ENCODE measurements around the gene SLC34A1.
"Not testable (repeated sequence)": the region's sequence is repeated elsewhere in the genome, so short reads cannot be mapped to it uniquely, and the experiment has no call there.

The SLC34A1 gene, protein sequence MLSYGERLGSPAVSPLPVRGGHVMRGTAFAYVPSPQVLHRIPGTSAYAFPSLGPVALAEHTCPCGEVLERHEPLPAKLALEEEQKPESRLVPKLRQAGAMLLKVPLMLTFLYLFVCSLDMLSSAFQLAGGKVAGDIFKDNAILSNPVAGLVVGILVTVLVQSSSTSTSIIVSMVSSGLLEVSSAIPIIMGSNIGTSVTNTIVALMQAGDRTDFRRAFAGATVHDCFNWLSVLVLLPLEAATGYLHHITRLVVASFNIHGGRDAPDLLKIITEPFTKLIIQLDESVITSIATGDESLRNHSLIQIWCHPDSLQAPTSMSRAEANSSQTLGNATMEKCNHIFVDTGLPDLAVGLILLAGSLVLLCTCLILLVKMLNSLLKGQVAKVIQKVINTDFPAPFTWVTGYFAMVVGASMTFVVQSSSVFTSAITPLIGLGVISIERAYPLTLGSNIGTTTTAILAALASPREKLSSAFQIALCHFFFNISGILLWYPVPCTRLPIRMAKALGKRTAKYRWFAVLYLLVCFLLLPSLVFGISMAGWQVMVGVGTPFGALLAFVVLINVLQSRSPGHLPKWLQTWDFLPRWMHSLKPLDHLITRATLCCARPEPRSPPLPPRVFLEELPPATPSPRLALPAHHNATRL

DNA sequence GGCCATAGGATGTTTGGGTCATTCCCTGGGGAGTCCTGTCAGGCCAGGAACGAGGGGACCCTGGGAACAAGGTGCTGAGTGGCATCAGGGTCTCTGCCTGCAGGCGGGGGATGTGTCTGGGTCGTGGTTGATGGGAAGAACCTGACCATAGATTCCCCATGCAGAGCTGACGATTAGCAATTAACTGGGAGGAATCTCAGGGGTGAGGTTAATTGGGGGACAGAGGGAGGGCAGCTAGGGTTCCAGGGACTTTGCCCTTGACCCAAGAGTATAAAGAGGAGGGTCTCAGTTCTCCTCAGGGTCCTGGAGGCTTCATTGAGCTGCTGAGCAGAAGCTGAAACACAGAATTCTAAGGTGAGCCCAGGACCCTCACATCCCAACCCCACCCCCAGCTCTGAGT is at the start of gene SLC34A1:
SLC34A1 (plus strand) TSS at position 301 of the 400 bp plus-strand sequence. CDS start 1,308 bp downstream, outside the sequence.
- no peaks in the 10 kb centered on the region for H3K9me3 ChIP-seq (ENCODE audit: control insufficient read depth, low read length)
- H3K4me1 ChIP-seq (ENCODE audit: control insufficient read depth, insufficient read depth, low read length), result peaks cover 2% of the 10 kb centered on the region
- no peaks in the 10 kb centered on the region for H3K27me3 ChIP-seq (ENCODE audit: control insufficient read depth, insufficient read depth, low read length)
- no peak within 1 kb of the TSS for H3K4me3 ChIP-seq (ENCODE audit: low read length)
- no peaks in the 10 kb centered on the region for H3K36me3 ChIP-seq (ENCODE audit: control insufficient read depth, insufficient read depth, low read length)
- no peak within 1 kb of the TSS for H3K9ac ChIP-seq (ENCODE audit: low read length)

- Histone ChIP-seq H3K9me3 (ENCODE audit: control insufficient read depth, low read length) (no peaks in the 10 kb centered on the region), H3K4me1 (ENCODE audit: control insufficient read depth, insufficient read depth, low read length) (no peaks in the 10 kb centered on the region), H3K4me3 (ENCODE audit: low read length) (no peak overlapping the region), H3K9ac (ENCODE audit: low read length) (no peak overlapping the region), H3K36me3 (ENCODE audit: control insufficient read depth, insufficient read depth, low read length) (peaks cover 29% of the 10 kb centered on the region), H3K27me3 (ENCODE audit: control insufficient read depth, insufficient read depth, low read length) (no peaks in the 10 kb centered on the region)
Measured at GRCh38 chr5:177334781-177335700, 49.2 kb upstream of the SLC34A1 start.

DNA sequence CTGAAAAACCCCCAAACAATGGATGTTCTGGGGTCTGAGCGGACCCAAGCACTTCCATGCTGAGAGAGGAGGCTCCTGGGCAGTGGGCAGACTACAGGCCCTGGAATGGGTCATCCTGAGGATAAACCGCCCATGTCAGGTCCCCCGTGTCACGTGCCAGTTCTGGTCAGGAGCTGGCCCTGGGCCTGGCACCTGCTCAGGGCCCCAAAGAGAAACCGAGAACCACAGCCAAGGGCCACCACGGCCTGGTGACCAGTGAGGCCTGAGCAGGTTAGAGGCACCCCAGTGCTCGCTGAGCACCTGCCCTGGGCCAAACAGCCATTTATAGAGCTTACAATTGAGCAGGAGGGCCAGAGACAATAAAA is 48.6 kb upstream of the SLC34A1 start:
- no peak overlapping the region for H3K4me3 ChIP-seq (ENCODE audit: low read length)
- H3K9ac ChIP-seq (ENCODE audit: low read length), result no peak overlapping the region
- no peaks in the 10 kb centered on the region for H3K27me3 ChIP-seq (ENCODE audit: control insufficient read depth, insufficient read depth, low read length)
- H3K36me3 ChIP-seq (ENCODE audit: control insufficient read depth, insufficient read depth, low read length), result peaks cover 29% of the 10 kb centered on the region
- H3K9me3 ChIP-seq (ENCODE audit: control insufficient read depth, low read length), result no peaks in the 10 kb centered on the region
- H3K4me1 ChIP-seq (ENCODE audit: control insufficient read depth, insufficient read depth, low read length), result no peaks in the 10 kb centered on the region

- Histone ChIP-seq H3K4me1 (ENCODE audit: control insufficient read depth, insufficient read depth, low read length) (no peaks in the 10 kb centered on the region), H3K9ac (ENCODE audit: low read length) (no peak overlapping the region), H3K27me3 (ENCODE audit: control insufficient read depth, insufficient read depth, low read length) (no peaks in the 10 kb centered on the region), H3K4me3 (ENCODE audit: low read length) (no peak overlapping the region), H3K9me3 (ENCODE audit: control insufficient read depth, low read length) (no peaks in the 10 kb centered on the region), H3K36me3 (ENCODE audit: control insufficient read depth, insufficient read depth, low read length) (peaks cover 29% of the 10 kb centered on the region)
Measured at GRCh38 chr5:177336112-177336511, 48.1 kb upstream of the SLC34A1 start.

DNA sequence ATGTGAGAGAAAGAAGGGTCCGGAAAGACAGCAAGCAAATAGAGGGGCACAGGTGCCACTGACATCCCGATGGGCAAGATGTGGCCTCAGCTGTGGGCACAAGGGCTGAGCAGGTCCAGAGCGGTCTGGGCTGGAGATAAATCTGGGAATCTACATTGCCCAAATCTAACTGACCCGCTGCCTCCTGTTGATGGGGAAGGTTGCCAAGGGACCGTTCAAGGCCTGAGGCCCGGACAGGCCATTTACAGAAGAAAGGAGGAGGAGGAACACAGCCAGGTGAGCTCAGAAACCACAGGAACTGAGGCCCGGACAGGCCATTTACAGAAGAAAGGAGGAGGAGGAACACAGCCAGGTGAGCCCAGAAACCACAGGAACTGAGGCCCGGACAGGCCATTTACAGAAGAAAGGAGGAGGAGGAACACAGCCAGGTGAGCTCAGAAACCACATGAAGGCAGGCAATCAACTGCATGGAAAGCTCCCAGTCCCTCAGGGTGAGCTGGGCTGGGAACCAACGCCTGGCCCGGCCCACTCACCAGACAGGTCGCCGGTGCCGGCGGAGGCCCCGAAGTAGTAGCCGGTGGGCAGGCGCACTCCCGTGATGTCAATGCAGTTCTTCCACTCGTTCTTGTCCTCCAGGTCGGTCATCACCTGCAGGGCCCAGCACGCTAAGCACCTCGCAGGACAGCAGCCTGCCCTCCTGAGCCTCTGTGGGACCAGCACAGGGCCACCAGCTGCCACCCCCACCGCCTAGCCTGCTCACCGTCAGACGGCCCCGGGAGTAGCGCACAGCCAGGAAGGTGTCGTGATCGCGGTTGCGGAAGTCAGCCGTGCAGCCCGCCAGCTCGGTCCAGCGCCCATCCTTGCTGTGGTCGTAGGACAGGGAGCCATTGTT is 47.4 kb upstream of the SLC34A1 start:
- Histone ChIP-seq H3K4me1 (ENCODE audit: control insufficient read depth, insufficient read depth, low read length) (no peaks in the 10 kb centered on the region), H3K9me3 (ENCODE audit: control insufficient read depth, low read length) (no peaks in the 10 kb centered on the region), H3K27me3 (ENCODE audit: control insufficient read depth, insufficient read depth, low read length) (no peaks in the 10 kb centered on the region), H3K4me3 (ENCODE audit: low read length) (no peak overlapping the region), H3K9ac (ENCODE audit: low read length) (no peak overlapping the region), H3K36me3 (ENCODE audit: control insufficient read depth, insufficient read depth, low read length) (peaks cover 29% of the 10 kb centered on the region)

DNA sequence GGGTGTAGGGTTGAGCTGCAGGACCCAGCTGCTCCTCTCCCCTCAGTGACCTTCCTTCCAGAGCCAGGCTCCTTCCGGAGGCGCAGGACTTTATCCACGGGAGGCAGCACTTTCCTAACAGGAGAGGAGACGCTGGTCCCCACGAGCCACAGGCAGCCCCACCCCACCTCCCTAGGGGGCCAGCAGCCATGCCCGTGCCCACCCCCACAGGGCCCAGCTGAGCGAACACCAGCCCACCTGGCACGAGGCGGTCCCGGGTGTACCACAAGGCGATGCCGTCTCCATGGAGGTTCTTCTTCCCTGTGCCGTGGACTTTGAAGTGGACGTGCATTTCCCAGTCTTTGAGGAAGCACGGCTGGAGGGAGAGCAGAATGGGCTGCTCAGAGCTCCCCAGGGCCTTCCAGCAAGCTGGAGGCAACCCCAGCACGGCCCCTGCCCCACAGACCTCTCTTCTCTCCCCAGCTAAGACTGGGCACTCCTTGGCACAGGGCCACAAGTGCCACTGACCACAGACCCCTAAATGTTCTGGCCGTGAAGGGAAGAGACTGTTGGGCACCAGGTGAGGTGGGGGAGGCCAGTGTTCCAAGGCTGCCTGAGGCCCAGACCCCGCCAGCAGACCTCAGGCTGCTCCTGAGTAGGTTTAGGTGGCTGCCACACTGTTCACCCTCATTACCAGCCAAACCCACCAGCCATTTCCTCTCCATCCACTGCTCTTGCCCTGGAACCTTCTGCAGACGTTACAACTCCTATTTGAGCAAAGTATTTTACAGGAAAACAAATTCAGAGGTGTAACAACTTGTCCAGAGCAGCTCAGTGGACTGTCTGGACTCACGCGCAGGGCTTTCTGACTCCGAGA is 45.8 kb upstream of the SLC34A1 start:
- no peaks in the 10 kb centered on the region for H3K9me3 ChIP-seq (ENCODE audit: control insufficient read depth, low read length)
- H3K4me3 ChIP-seq (ENCODE audit: low read length), result no peak overlapping the region
- no peak overlapping the region for H3K9ac ChIP-seq (ENCODE audit: low read length)
- H3K36me3 ChIP-seq (ENCODE audit: control insufficient read depth, insufficient read depth, low read length), result peaks cover 19% of the 10 kb centered on the region
- no peaks in the 10 kb centered on the region for H3K4me1 ChIP-seq (ENCODE audit: control insufficient read depth, insufficient read depth, low read length)
- H3K27me3 ChIP-seq (ENCODE audit: control insufficient read depth, insufficient read depth, low read length), result no peaks in the 10 kb centered on the region

GRCh38 chr5:177339107-177339638 is 45.1 kb upstream of the SLC34A1 start:
- no peaks in the 10 kb centered on the region for H3K9me3 ChIP-seq (ENCODE audit: control insufficient read depth, low read length)

DNA sequence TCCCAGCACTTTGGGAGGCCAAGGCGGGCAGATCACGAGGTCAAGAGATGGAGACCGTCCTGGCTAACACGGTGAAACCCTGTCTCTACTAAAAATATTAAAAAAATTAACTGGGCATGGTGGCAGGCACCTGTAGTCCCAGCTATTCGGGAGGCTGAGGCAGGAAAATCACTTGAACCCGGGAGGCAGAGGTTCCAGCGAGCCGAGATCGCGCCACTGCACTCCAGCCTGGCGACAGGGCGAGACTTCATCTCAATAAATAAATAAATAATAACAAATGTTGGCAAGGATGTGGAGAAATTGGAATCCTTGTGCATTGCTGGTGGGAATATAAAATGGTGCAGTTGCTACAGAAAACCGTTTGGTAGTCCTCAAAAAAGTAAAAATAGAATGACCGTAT is 41.2 kb upstream of the SLC34A1 start:
- not testable (repeated sequence) for H3K9ac ChIP-seq (ENCODE audit: low read length); H3K27me3 ChIP-seq (ENCODE audit: control insufficient read depth, insufficient read depth, low read length); H3K9me3 ChIP-seq (ENCODE audit: control insufficient read depth, low read length); H3K4me3 ChIP-seq (ENCODE audit: low read length); H3K4me1 ChIP-seq (ENCODE audit: control insufficient read depth, insufficient read depth, low read length); H3K36me3 ChIP-seq (ENCODE audit: control insufficient read depth, insufficient read depth, low read length)

More at GRCh38 chr5:177339107-177339638, 45.1 kb upstream of the SLC34A1 start:
- no peaks in the 10 kb centered on the region for H3K27me3 ChIP-seq (ENCODE audit: control insufficient read depth, insufficient read depth, low read length)
- H3K9ac ChIP-seq (ENCODE audit: low read length), result no peak overlapping the region
- no peak overlapping the region for H3K4me3 ChIP-seq (ENCODE audit: low read length)
- no peaks in the 10 kb centered on the region for H3K4me1 ChIP-seq (ENCODE audit: control insufficient read depth, insufficient read depth, low read length)
- peaks cover 15% of the 10 kb centered on the region for H3K36me3 ChIP-seq (ENCODE audit: control insufficient read depth, insufficient read depth, low read length)

DNA sequence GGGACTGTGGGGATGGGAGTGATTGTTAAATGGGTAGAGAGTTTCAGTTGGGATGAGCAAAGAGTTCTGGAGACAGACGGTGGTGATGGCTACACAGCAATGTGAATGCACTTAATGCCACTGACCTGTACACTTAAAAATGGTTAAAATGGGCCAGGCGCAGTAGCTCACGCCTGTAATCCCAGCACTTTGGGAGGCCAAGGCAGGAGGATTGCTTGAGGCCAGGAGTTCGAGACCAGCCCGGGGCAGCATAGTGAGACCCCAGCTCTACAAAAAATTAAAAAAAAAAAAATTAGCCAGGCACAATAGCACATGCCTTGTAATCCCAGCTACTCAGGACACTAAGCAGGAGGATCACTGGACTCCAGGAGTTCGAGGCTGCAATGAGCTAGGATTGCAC is 40.5 kb upstream of the SLC34A1 start:
- no peaks in the 10 kb centered on the region for H3K36me3 ChIP-seq (ENCODE audit: control insufficient read depth, insufficient read depth, low read length)
- H3K4me1 ChIP-seq (ENCODE audit: control insufficient read depth, insufficient read depth, low read length), result peaks cover 6% of the 10 kb centered on the region
- no peaks in the 10 kb centered on the region for H3K9me3 ChIP-seq (ENCODE audit: control insufficient read depth, low read length)
- no peaks in the 10 kb centered on the region for H3K27me3 ChIP-seq (ENCODE audit: control insufficient read depth, insufficient read depth, low read length)
- no peak overlapping the region for H3K4me3 ChIP-seq (ENCODE audit: low read length)
- H3K9ac ChIP-seq (ENCODE audit: low read length), result no peak overlapping the region

DNA sequence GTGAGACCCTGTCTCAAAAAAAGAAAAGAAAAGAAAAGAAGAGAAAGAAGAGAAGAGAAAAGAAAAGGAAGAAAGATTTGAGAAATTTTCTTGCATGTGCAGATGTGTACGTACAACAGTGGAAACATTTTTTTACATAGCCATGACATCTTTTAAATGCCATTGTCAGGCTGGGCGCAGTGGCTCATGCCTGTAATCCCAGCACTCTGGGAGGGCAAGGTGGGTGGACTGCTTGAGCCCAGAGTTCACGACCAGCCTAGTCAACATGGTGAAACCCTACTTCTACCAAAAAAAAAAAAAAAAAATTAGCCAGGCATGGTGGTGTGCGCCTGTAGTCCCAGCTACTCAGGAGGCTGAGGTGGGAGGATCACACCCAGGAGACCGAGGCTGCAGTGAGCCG is 39.3 kb upstream of the SLC34A1 start:
- H3K9me3 ChIP-seq (ENCODE audit: control insufficient read depth, low read length), result no peaks in the 10 kb centered on the region
- no peaks in the 10 kb centered on the region for H3K27me3 ChIP-seq (ENCODE audit: control insufficient read depth, insufficient read depth, low read length)
- peaks cover 9% of the 10 kb centered on the region for H3K4me1 ChIP-seq (ENCODE audit: control insufficient read depth, insufficient read depth, low read length)
- H3K4me3 ChIP-seq (ENCODE audit: low read length), result no peak overlapping the region
- no peaks in the 10 kb centered on the region for H3K36me3 ChIP-seq (ENCODE audit: control insufficient read depth, insufficient read depth, low read length)
- no peak overlapping the region for H3K9ac ChIP-seq (ENCODE audit: low read length)
